Measurements from ENCODE around the gene SH3TC2. TPM values are rescaled to one million over a fixed set of nuclear protein-coding genes. Genes with fewer than 3 reads are reported as not detected.

The SH3TC2 gene
- total and polyA plus RNA-seq, 2 donors (not counting 1 experiment from before 2014, with no cell fraction given) = not detected

DNA sequence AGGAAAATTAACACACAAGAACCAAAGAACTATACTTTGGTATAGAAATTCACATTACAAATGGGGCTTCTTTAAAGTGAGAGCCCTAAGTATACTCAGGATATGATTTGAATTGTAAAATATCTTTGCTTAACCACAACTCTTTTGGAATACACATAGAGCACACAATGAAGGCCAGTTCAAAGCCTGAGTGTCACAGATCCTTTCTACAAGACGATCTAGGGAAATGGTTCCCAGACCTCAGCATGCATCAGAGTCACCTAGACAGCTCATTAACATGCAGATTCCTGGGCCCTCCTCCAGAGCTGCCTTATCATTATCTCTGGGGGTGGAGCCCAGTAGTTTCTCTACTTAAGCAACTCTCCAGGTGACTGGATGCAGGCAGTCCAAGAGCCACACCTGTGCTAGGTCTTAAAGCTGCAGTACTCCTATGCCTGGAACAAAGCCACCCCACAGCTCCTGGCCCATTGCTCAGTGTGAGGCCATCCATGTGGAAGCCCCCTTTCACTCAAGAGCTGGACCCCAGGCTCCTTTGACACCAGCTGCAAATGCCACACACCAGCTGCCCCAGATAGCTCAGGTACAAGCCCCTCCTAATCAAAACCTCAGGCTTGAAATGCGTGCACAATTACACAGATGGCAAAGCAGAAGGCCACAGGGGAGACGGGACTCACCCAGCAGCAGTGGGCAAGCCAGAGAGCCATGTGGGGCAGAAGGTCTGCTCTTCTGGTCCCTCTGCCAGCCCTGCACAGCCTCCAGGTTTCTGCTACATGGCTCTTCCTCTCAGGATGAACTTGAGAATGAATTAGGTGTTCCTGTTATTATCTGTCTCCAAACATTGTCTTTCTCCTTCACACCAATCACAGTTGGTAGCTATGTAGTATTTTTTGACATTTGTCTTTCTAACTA is 106.1 kb downstream of the SH3TC2 start:
- CTCF ChIA-PET = interaction anchor here (0.6 to 16.2 kb wide), 31 partner anchors 10 to 553 kb away, joined by 3 to 753 read pairs (median 5); partner anchors contain the start of gene ADRB2

More for the DNA sequence above, 106.1 kb downstream of the SH3TC2 start:
- ATAC-seq (ENCODE audit: low read depth) (no peak), DNase-seq (no peak)
- Histone ChIP-seq H3K4me1 (ENCODE audit: control insufficient read depth in 2 of 2, insufficient read depth in 2 of 2, low read length in 2 of 2) (peaks cover 4 to 5% of the 10 kb centered on the region in 2 donors), H2AFZ (ENCODE audit: insufficient read depth, low read depth, low read length, poor library complexity, severe bottlenecking) (peak overlapping the region; percentile 9), H3K79me2 (ENCODE audit: control insufficient read depth, insufficient read depth, low read length) (no peaks in the 10 kb centered on the region), H3K4me3 (ENCODE audit: control extremely low read depth in 1 of 5, extremely low read depth in 1 of 5, insufficient read depth in 1 of 5, low read depth in 2 of 5, low read length in 4 of 5) (no peak overlapping the region), H3K36me3 (replicated peaks in 1 of 2; ENCODE audit: control extremely low read depth in 1 of 2, control insufficient read depth in 1 of 2, extremely low read depth in 1 of 2, insufficient read depth in 2 of 2, low read length in 1 of 2) (no peaks in the 10 kb centered on the region), H3K27me3 (replicated peaks in 1 of 4; ENCODE audit: control extremely low read depth in 1 of 4, control insufficient read depth in 3 of 4, insufficient read depth in 4 of 4, low read length in 3 of 4) (no peaks in the 10 kb centered on the region), H3K9ac (ENCODE audit: low read length) (no peak overlapping the region), H4K20me1 (ENCODE audit: control insufficient read depth, insufficient read depth, low read length, poor library complexity, severe bottlenecking) (no peaks in the 10 kb centered on the region), H3K27ac (ENCODE audit: low read length in 2 of 2) (no peak overlapping the region), H3K9me3 (ENCODE audit: control extremely low read depth in 1 of 3, control insufficient read depth in 2 of 3, insufficient read depth in 1 of 3, low read length in 2 of 3) (no peaks in the 10 kb centered on the region), H3K4me2 (replicated peaks; ENCODE audit: low read depth, low read length, poor library complexity, severe bottlenecking) (no peak overlapping the region)
- Mint-ChIP-seq H3K4me3 (no peak overlapping the region), H3K27ac (no peak overlapping the region), H3K4me1 (peaks cover 3% of the 10 kb centered on the region), H3K27me3 (no peaks in the 10 kb centered on the region), H3K9me3 (ENCODE audit: insufficient read depth) (no peaks in the 10 kb centered on the region)
- WGBS (ENCODE audit: insufficient coverage) = 71% methylated on average over 3 of the region's 3 CpGs
- TF ChIP-seq EZH2 (IDR thresholded peaks at IDR 0.05; ENCODE audit: borderline replicate concordance, insufficient read depth, low read depth, low read length, poor library complexity, severe bottlenecking) = no peak
- TF ChIP-seq, protein P1, sequence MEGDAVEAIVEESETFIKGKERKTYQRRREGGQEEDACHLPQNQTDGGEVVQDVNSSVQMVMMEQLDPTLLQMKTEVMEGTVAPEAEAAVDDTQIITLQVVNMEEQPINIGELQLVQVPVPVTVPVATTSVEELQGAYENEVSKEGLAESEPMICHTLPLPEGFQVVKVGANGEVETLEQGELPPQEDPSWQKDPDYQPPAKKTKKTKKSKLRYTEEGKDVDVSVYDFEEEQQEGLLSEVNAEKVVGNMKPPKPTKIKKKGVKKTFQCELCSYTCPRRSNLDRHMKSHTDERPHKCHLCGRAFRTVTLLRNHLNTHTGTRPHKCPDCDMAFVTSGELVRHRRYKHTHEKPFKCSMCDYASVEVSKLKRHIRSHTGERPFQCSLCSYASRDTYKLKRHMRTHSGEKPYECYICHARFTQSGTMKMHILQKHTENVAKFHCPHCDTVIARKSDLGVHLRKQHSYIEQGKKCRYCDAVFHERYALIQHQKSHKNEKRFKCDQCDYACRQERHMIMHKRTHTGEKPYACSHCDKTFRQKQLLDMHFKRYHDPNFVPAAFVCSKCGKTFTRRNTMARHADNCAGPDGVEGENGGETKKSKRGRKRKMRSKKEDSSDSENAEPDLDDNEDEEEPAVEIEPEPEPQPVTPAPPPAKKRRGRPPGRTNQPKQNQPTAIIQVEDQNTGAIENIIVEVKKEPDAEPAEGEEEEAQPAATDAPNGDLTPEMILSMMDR (IDR thresholded peaks at IDR 0.05) = no peak
- intact Hi-C loops (cut with micrococcal nuclease) = loop anchor here (1.0 to 5.0 kb wide), 4 partner anchors 81 to 223 kb away; no protein-coding TSS in a partner anchor
- POLR2A ChIA-PET = no interaction called here

Small RNA genes lying within 50 kb of the gene (small RNA-seq; reads per million reads assigned to genes)
- gene MIR584 (ENCODE audit: insufficient read length, low read depth, low replicate concordance) (not detected), gene RNU6-732P (ENCODE audit: insufficient read length, low read depth, low replicate concordance) (not detected)

Other genes starting within 250 kb of the SH3TC2 start
- gene ADRB2, start 236.5 kb downstream of the SH3TC2 start, total RNA-seq = 11.4 and 12.4 TPM in 2 replicates
- 2.6 and 6.0 TPM in 2 replicates for gene ADRB2, start 236.5 kb downstream of the SH3TC2 start, polyA plus RNA-seq
- gene ABLIM3, start 78.4 kb upstream of the SH3TC2 start, total RNA-seq = not detected in 2 replicates
- gene ABLIM3, start 78.4 kb upstream of the SH3TC2 start, polyA plus RNA-seq = 0.22 TPM in 1 of 2 replicates, not detected in the other
- not detected in 2 replicates for gene AFAP1L1, start 208.8 kb upstream of the SH3TC2 start, total RNA-seq
- gene AFAP1L1, start 208.8 kb upstream of the SH3TC2 start, polyA plus RNA-seq = not detected in 2 replicates

Data from B cell (primary cell).